Central memory CD4-positive, alpha-beta T cell (primary cell): ENCODE data around the gene GNAT1.

Experiments
- DNase-seq: peaks from one replicate; pipeline ENCODE4 v3.0.0; 2022

GNAT1 gene

GRCh38 chr3:50163572-50164455 lies 27.6 kb upstream of the GNAT1 start:
- no peak for DNase-seq

GRCh38 chr3:50164481-50164880 lies 26.9 kb upstream of the GNAT1 start:
- DNase-seq, result no peak

GRCh38 chr3:50164984-50165909 lies 26.2 kb upstream of the GNAT1 start:
- DNase-seq, result no peak

- no peak for DNase-seq
These were observed 25.4 kb upstream of the GNAT1 start for GRCh38 chr3:50165910-50166538.

- DNase-seq, result no peak
These were observed 24.8 kb upstream of the GNAT1 start for GRCh38 chr3:50166620-50167019.

- DNase-seq, result no peak
These were observed 24.2 kb upstream of the GNAT1 start for GRCh38 chr3:50167069-50167840.

- DNase-seq, result no peak
These were observed 23.6 kb upstream of the GNAT1 start for GRCh38 chr3:50167841-50168209.

GRCh38 chr3:50168388-50168787 lies 23.0 kb upstream of the GNAT1 start:
- DNase-seq, result no peak

- DNase-seq, result no peak
These were observed 22.6 kb upstream of the GNAT1 start for GRCh38 chr3:50168791-50169190.

GRCh38 chr3:50169232-50169832 lies 22.1 kb upstream of the GNAT1 start:
- DNase-seq, result no peak

- no peak for DNase-seq
These were observed 21.6 kb upstream of the GNAT1 start for GRCh38 chr3:50169858-50170257.

GRCh38 chr3:50170689-50171088 lies 20.7 kb upstream of the GNAT1 start:
- DNase-seq, result no peak

- no peak for DNase-seq
These were observed 19.7 kb upstream of the GNAT1 start for GRCh38 chr3:50171540-50172301.

- DNase-seq, result no peak
These were observed 18.7 kb upstream of the GNAT1 start for GRCh38 chr3:50172626-50173220.

- no peak for DNase-seq
These were observed 17.5 kb upstream of the GNAT1 start for GRCh38 chr3:50173685-50174516.

GRCh38 chr3:50174517-50174895 lies 16.9 kb upstream of the GNAT1 start:
- DNase-seq, result no peak

GRCh38 chr3:50174947-50175524 lies 16.4 kb upstream of the GNAT1 start:
- DNase-seq, result no peak

GRCh38 chr3:50177346-50177745 lies 14.1 kb upstream of the GNAT1 start:
- DNase-seq, result no peak

GRCh38 chr3:50179710-50180109 lies 11.7 kb upstream of the GNAT1 start:
- DNase-seq, result no peak

GRCh38 chr3:50181985-50182384 lies 9.4 kb upstream of the GNAT1 start:
- DNase-seq, result no peak
